ENCODE results near the gene HUWE1. TPM values are rescaled to one million over a fixed set of nuclear protein-coding genes. Genes with fewer than 3 reads are reported as not detected.
"Not testable (repeated sequence)": the region's sequence is repeated elsewhere in the genome, so short reads cannot be mapped to it uniquely, and the experiment has no call there.

HUWE1 gene
- total RNA-seq, 1 experiment from 2014 or later = 231 TPM

GRCh38 chrX:53723381-53723780 lies 36.9 kb upstream of the HUWE1 start:
- TF ChIP-seq POLR2AphosphoS5 (IDR thresholded peaks at IDR 0.05; ENCODE audit: low read depth, low read length) = no peak
- TF ChIP-seq CTCF (IDR thresholded peaks at IDR 0.05) = no peak
- no peak for TF ChIP-seq REST (IDR thresholded peaks at IDR 0.05; ENCODE audit: insufficient read depth in 1 of 2, low read depth in 2 of 2, low read length in 1 of 2)
- TF ChIP-seq TCF7L2 (IDR thresholded peaks at IDR 0.05; ENCODE audit: low read depth, low read length) = no peak
- TF ChIP-seq SIN3A (IDR thresholded peaks at IDR 0.05; ENCODE audit: borderline replicate concordance, insufficient read depth, low read depth, low read length) = no peak
- H3K36me3 ChIP-seq (ENCODE audit: control insufficient read depth, insufficient read depth, low read length) = no peaks in the 10 kb centered on the region
- in situ Hi-C loops (cut with HindIII; ENCODE audit: low pct_unique_long_range_greater_than_20kb, low sequenced_read_pairs) = no loop called here
- H3K9me3 ChIP-seq (ENCODE audit: control insufficient read depth, insufficient read depth, low read depth, low read length) = no peaks in the 10 kb centered on the region
- CTCF ChIA-PET = no interaction called here
- intact Hi-C loops (cut with micrococcal nuclease; ENCODE audit: unreplicated experiment) = no loop called here
- no TSS peak for BruUV-seq (replicated peaks)
- POLR2A ChIA-PET = no interaction called here
- no peak overlapping the region for H3K4me3 ChIP-seq (ENCODE audit: low read depth in 2 of 2, low read length in 2 of 2)
- H3K27me3 ChIP-seq (ENCODE audit: control insufficient read depth, insufficient read depth, low read length) = no peaks in the 10 kb centered on the region
- no peak overlapping the region for H3K27ac ChIP-seq (ENCODE audit: low read length)
- ATAC-seq (no peak), DNase-seq (ENCODE audit: low read depth, low spot score) (no peak)
- no peaks in the 10 kb centered on the region for H3K4me1 ChIP-seq (ENCODE audit: control insufficient read depth, insufficient read depth, low read length)

- H3K9me3 ChIP-seq (ENCODE audit: control insufficient read depth, insufficient read depth, low read depth, low read length); H3K4me1 ChIP-seq (ENCODE audit: control insufficient read depth, insufficient read depth, low read length); H3K27me3 ChIP-seq (ENCODE audit: control insufficient read depth, insufficient read depth, low read length); DNase-seq (ENCODE audit: low read depth, low spot score); CTCF ChIA-PET; intact Hi-C loops (cut with micrococcal nuclease; ENCODE audit: unreplicated experiment); H3K4me3 ChIP-seq (ENCODE audit: low read depth in 2 of 2, low read length in 2 of 2); H3K27ac ChIP-seq (ENCODE audit: low read length); in situ Hi-C loops (cut with HindIII; ENCODE audit: low pct_unique_long_range_greater_than_20kb, low sequenced_read_pairs); POLR2A ChIA-PET; BruUV-seq (replicated peaks); H3K36me3 ChIP-seq (ENCODE audit: control insufficient read depth, insufficient read depth, low read length); ATAC-seq: not testable (repeated sequence)
These were observed 35.1 kb upstream of the HUWE1 start for GRCh38 chrX:53721610-53722009.

GRCh38 chrX:53719666-53720065 lies 33.1 kb upstream of the HUWE1 start:
- DNase-seq (ENCODE audit: low read depth, low spot score); ATAC-seq; H3K27ac ChIP-seq (ENCODE audit: low read length); H3K4me3 ChIP-seq (ENCODE audit: low read depth in 2 of 2, low read length in 2 of 2); H3K4me1 ChIP-seq (ENCODE audit: control insufficient read depth, insufficient read depth, low read length); CTCF ChIA-PET; BruUV-seq (replicated peaks); H3K27me3 ChIP-seq (ENCODE audit: control insufficient read depth, insufficient read depth, low read length); H3K36me3 ChIP-seq (ENCODE audit: control insufficient read depth, insufficient read depth, low read length); H3K9me3 ChIP-seq (ENCODE audit: control insufficient read depth, insufficient read depth, low read depth, low read length); in situ Hi-C loops (cut with HindIII; ENCODE audit: low pct_unique_long_range_greater_than_20kb, low sequenced_read_pairs); intact Hi-C loops (cut with micrococcal nuclease; ENCODE audit: unreplicated experiment); POLR2A ChIA-PET: not testable (repeated sequence)
